CD4-positive, alpha-beta T cell treated with Interleukin-17A for 1 hour (primary cell): ENCODE results near the gene RELCH.

Experiments
- DNase-seq: peaks from one replicate; pipeline ENCODE4 v3.0.0-alpha.2; 2020

The RELCH gene

GRCh38 chr18:62324181-62324828 is 137.2 kb downstream of the RELCH start:
- DNase-seq = no peak

- peak; percentile 59 for DNase-seq
Measured at GRCh38 chr18:62324917-62325805, 138.1 kb downstream of the RELCH start, which contains the start of gene TNFRSF11A. TNFRSF11A (plus strand) TSS chr18:62325310; CDS start chr18:62325353, 43 bp downstream.

GRCh38 chr18:62325806-62326645 is 139.0 kb downstream of the RELCH start:
- DNase-seq = peak; percentile 9

- no peak for DNase-seq
Measured at GRCh38 chr18:62326646-62327348, 139.7 kb downstream of the RELCH start.

- DNase-seq = no peak
Measured at GRCh38 chr18:62327977-62328376, 140.9 kb downstream of the RELCH start.

- DNase-seq = no peak
Measured at GRCh38 chr18:62328586-62329525, 141.8 kb downstream of the RELCH start.

GRCh38 chr18:62329691-62330454 is 142.8 kb downstream of the RELCH start:
- DNase-seq = no peak

- no peak for DNase-seq
Measured at GRCh38 chr18:62330650-62331049, 143.6 kb downstream of the RELCH start.

GRCh38 chr18:62331581-62332356 is 144.7 kb downstream of the RELCH start:
- DNase-seq = no peak

- DNase-seq = no peak
Measured at GRCh38 chr18:62332431-62332830, 145.4 kb downstream of the RELCH start.

GRCh38 chr18:62332964-62333695 is 146.1 kb downstream of the RELCH start:
- no peak for DNase-seq

- no peak for DNase-seq
Measured at GRCh38 chr18:62334120-62334519, 147.1 kb downstream of the RELCH start.

GRCh38 chr18:62335494-62335893 is 148.4 kb downstream of the RELCH start:
- DNase-seq = no peak

GRCh38 chr18:62336618-62337017 is 149.6 kb downstream of the RELCH start:
- no peak for DNase-seq

- DNase-seq = no peak
Measured at GRCh38 chr18:62337336-62337735, 150.3 kb downstream of the RELCH start.

GRCh38 chr18:62338446-62339105 is 151.5 kb downstream of the RELCH start:
- no peak for DNase-seq

- DNase-seq = no peak
Measured at GRCh38 chr18:62339106-62339988, 152.3 kb downstream of the RELCH start.
